ENCODE results near the gene SHROOM4. TPM values are rescaled to one million over a fixed set of nuclear protein-coding genes. Genes with fewer than 3 reads are reported as not detected.

SHROOM4 gene
- total and polyA plus RNA-seq, 9 of the 15 experiments (the other 6 are each of a cell fraction or from before 2014, with no cell fraction given): not detected

DNA sequence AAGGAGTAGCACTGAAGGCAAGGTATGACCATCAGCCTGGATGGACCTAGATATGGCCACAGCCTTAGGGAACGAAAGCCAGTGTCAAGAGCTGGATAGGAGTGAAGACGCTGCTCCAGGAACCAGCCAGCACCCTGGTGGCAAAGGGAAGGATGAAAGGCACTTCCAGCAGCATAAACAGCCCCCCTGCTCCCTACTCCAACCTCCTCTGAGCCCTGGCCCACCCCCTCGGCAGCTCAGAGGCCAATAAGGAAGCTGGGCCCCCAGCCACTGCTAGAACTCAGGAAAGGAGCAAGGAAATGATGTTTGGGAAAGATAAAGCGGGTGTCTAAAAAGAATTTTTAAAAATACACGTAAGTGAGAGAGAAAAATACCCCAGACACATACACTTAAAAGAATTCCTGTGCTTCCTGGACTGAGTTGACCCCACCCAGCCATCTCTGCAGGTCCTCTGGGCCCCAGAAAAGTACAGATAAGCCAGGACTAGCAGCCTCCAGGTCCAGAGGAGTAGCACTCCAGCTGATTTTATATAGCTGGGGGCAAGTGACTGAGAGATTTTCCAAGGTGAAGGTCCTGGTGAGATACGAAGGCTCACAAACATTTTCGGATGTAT lies 170.4 kb downstream of the SHROOM4 start:
- no peaks in the 10 kb centered on the region for H3K9me1 ChIP-seq (ENCODE audit: control insufficient read depth, insufficient read depth, low read length)
- H3K9me3 ChIP-seq (replicated peaks; ENCODE audit: control insufficient read depth, insufficient read depth, low read depth, low read length): no peaks in the 10 kb centered on the region
- H3K9ac ChIP-seq (ENCODE audit: insufficient read depth in 1 of 2, low read depth in 2 of 2, low read length in 2 of 2): no peak overlapping the region
- no peak overlapping the region for H3K27ac ChIP-seq (ENCODE audit: extremely low read depth, low read depth, low read length)
- no peak overlapping the region for H3K4me3 ChIP-seq
- intact Hi-C loops (cut with micrococcal nuclease): no loop called here
- H2AFZ ChIP-seq (ENCODE audit: low read depth, low read length): no peak overlapping the region
- H3K36me3 ChIP-seq (ENCODE audit: control insufficient read depth, insufficient read depth, low read length): no peaks in the 10 kb centered on the region
- no peaks in the 10 kb centered on the region for H3K4me1 ChIP-seq (replicated peaks in 1 of 2; ENCODE audit: control insufficient read depth in 2 of 2, insufficient read depth in 2 of 2, low read length in 2 of 2)
- H3K27me3 ChIP-seq (ENCODE audit: control insufficient read depth in 2 of 2, insufficient read depth in 2 of 2, low read length in 2 of 2): no peaks in the 10 kb centered on the region
- no peaks in the 10 kb centered on the region for H3K79me2 ChIP-seq (ENCODE audit: control insufficient read depth, insufficient read depth, low read length)
- no peaks in the 10 kb centered on the region for H4K20me1 ChIP-seq (replicated peaks; ENCODE audit: control insufficient read depth, insufficient read depth, low read length)
- no peak for FAIRE-seq
- ChIA-PET CTCF (ENCODE audit: low intra/inter-chr PET ratio) (no interaction called here), POLR2A (interaction anchor here (1.0 kb wide), 1 partner anchor 36 kb away, joined by 4 read pairs; no protein-coding TSS in a partner anchor)
- no TSS peak for BruUV-seq (replicated peaks)
- no peak for DNase-seq (ENCODE audit: extremely low read depth in 1 of 4, low spot score in 3 of 4)
- in situ Hi-C loops (cut with MboI): no loop called here
- no peak for ATAC-seq
- H3K4me2 ChIP-seq (ENCODE audit: insufficient read depth, low read length): no peak overlapping the region
- WGBS (ENCODE audit: insufficient coverage, low coverage, missing lambda C conversion rate): 2% methylated on average over 5 of the region's 7 CpGs
- TF ChIP-seq, protein P1, sequence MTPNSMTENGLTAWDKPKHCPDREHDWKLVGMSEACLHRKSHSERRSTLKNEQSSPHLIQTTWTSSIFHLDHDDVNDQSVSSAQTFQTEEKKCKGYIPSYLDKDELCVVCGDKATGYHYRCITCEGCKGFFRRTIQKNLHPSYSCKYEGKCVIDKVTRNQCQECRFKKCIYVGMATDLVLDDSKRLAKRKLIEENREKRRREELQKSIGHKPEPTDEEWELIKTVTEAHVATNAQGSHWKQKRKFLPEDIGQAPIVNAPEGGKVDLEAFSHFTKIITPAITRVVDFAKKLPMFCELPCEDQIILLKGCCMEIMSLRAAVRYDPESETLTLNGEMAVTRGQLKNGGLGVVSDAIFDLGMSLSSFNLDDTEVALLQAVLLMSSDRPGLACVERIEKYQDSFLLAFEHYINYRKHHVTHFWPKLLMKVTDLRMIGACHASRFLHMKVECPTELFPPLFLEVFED (CRISPR knock-in tag; conservative IDR thresholded peaks at IDR 0.05): no peak
- TF ChIP-seq C11orf30 (IDR thresholded peaks at IDR 0.05; ENCODE audit: low read depth) (no peak), YBX1 (IDR thresholded peaks at IDR 0.05) (no peak), CCNT2 (IDR thresholded peaks at IDR 0.05; ENCODE audit: borderline replicate concordance, extremely low read depth, insufficient read length, low read depth, low read length) (no peak), PHF20 (IDR thresholded peaks at IDR 0.05; ENCODE audit: partially characterized antibody) (no peak), ATF7 (IDR thresholded peaks at IDR 0.05) (no peak), GATA2 (CRISPR knock-in tag; IDR thresholded peaks at IDR 0.05) (no peak), ATF1 (CRISPR knock-in tag; IDR thresholded peaks at IDR 0.05) (no peak), ATF1 (tag; IDR thresholded peaks at IDR 0.05) (no peak), U2AF1 (optimal IDR thresholded peaks at IDR 0.05; ENCODE audit: low read depth, low read length) (no peak), TAF9B (IDR thresholded peaks at IDR 0.05; ENCODE audit: partially characterized antibody) (no peak), FUS (optimal IDR thresholded peaks at IDR 0.05; ENCODE audit: low read depth, low read length) (no peak), SAFB (IDR thresholded peaks at IDR 0.05; ENCODE audit: borderline replicate concordance, low read depth, low read length) (no peak), ZNF134 (CRISPR knock-in tag; conservative IDR thresholded peaks at IDR 0.05) (no peak), ZSCAN29 (IDR thresholded peaks at IDR 0.05) (no peak)
- TF ChIP-seq, protein P2, sequence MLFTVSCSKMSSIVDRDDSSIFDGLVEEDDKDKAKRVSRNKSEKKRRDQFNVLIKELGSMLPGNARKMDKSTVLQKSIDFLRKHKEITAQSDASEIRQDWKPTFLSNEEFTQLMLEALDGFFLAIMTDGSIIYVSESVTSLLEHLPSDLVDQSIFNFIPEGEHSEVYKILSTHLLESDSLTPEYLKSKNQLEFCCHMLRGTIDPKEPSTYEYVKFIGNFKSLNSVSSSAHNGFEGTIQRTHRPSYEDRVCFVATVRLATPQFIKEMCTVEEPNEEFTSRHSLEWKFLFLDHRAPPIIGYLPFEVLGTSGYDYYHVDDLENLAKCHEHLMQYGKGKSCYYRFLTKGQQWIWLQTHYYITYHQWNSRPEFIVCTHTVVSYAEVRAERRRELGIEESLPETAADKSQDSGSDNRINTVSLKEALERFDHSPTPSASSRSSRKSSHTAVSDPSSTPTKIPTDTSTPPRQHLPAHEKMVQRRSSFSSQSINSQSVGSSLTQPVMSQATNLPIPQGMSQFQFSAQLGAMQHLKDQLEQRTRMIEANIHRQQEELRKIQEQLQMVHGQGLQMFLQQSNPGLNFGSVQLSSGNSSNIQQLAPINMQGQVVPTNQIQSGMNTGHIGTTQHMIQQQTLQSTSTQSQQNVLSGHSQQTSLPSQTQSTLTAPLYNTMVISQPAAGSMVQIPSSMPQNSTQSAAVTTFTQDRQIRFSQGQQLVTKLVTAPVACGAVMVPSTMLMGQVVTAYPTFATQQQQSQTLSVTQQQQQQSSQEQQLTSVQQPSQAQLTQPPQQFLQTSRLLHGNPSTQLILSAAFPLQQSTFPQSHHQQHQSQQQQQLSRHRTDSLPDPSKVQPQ (CRISPR knock-in tag; IDR thresholded peaks at IDR 0.05; ENCODE audit: borderline replicate concordance): no peak
- TF ChIP-seq, protein P3, sequence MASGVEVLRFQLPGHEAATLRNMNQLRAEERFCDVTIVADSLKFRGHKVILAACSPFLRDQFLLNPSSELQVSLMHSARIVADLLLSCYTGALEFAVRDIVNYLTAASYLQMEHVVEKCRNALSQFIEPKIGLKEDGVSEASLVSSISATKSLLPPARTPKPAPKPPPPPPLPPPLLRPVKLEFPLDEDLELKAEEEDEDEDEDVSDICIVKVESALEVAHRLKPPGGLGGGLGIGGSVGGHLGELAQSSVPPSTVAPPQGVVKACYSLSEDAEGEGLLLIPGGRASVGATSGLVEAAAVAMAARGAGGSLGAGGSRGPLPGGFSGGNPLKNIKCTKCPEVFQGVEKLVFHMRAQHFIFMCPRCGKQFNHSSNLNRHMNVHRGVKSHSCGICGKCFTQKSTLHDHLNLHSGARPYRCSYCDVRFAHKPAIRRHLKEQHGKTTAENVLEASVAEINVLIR (CRISPR knock-in tag; IDR thresholded peaks at IDR 0.05): no peak

Measured in K562 (cell line).